Measurements from ENCODE around the gene LRRC4C.

LRRC4C gene

GRCh38 chr11:41053894-41054293, 405.6 kb downstream of the LRRC4C start:
- no peaks in the 10 kb centered on the region for H3K4me1 ChIP-seq (ENCODE audit: insufficient read depth, low read length)
- H3K36me3 ChIP-seq (ENCODE audit: insufficient read depth, low read length), result no peaks in the 10 kb centered on the region
- H3K9ac ChIP-seq (ENCODE audit: low read depth, low read length), result no peak overlapping the region
- no peaks in the 10 kb centered on the region for H4K20me1 ChIP-seq (ENCODE audit: insufficient read depth, low read length)
- TF ChIP-seq CTCF (IDR thresholded peaks at IDR 0.05; ENCODE audit: borderline replicate concordance, extremely low read depth, low read length, poor library complexity, severe bottlenecking) (no peak), EZH2 (IDR thresholded peaks at IDR 0.05; ENCODE audit: borderline replicate concordance, low read depth, low read length, severe bottlenecking) (no peak)
- H3K4me2 ChIP-seq (ENCODE audit: insufficient read depth, low read length), result no peak overlapping the region
- H3K9me3 ChIP-seq (ENCODE audit: insufficient read depth, low read length, severe bottlenecking), result no peaks in the 10 kb centered on the region
- no peaks in the 10 kb centered on the region for H3K79me2 ChIP-seq (ENCODE audit: insufficient read depth, low read length)
- no peaks in the 10 kb centered on the region for H3K27me3 ChIP-seq (ENCODE audit: insufficient read depth, low read length, poor library complexity)
- H3K4me3 ChIP-seq (ENCODE audit: low read depth in 1 of 2, low read length in 2 of 2), result no peak overlapping the region
- no peak overlapping the region for H2AFZ ChIP-seq (ENCODE audit: low read depth, low read length)
- H3K27ac ChIP-seq (ENCODE audit: low read length), result no peak overlapping the region
- ATAC-seq (ENCODE audit: insufficient read depth, low read depth) (no peak), DNase-seq (no peak)

- Histone ChIP-seq H3K4me1 (ENCODE audit: insufficient read depth, low read length) (no peaks in the 10 kb centered on the region), H2AFZ (ENCODE audit: low read depth, low read length) (no peak overlapping the region), H4K20me1 (ENCODE audit: insufficient read depth, low read length) (no peaks in the 10 kb centered on the region), H3K27me3 (ENCODE audit: insufficient read depth, low read length, poor library complexity) (no peaks in the 10 kb centered on the region), H3K4me3 (ENCODE audit: low read depth in 1 of 2, low read length in 2 of 2) (no peak overlapping the region), H3K9me3 (ENCODE audit: insufficient read depth, low read length, severe bottlenecking) (no peaks in the 10 kb centered on the region), H3K9ac (ENCODE audit: low read depth, low read length) (no peak overlapping the region), H3K79me2 (ENCODE audit: insufficient read depth, low read length) (no peaks in the 10 kb centered on the region), H3K4me2 (ENCODE audit: insufficient read depth, low read length) (no peak overlapping the region), H3K27ac (ENCODE audit: low read length) (no peak overlapping the region), H3K36me3 (ENCODE audit: insufficient read depth, low read length) (no peaks in the 10 kb centered on the region)
- TF ChIP-seq CTCF (IDR thresholded peaks at IDR 0.05; ENCODE audit: borderline replicate concordance, extremely low read depth, low read length, poor library complexity, severe bottlenecking), result no peak
- no peak for TF ChIP-seq EZH2 (IDR thresholded peaks at IDR 0.05; ENCODE audit: borderline replicate concordance, low read depth, low read length, severe bottlenecking)
- no peak for DNase-seq
- no peak for ATAC-seq (ENCODE audit: insufficient read depth, low read depth)
Observed at GRCh38 chr11:41051919-41052635, 407.4 kb downstream of the LRRC4C start.

GRCh38 chr11:41050791-41051190, 408.7 kb downstream of the LRRC4C start:
- H3K4me1 ChIP-seq (ENCODE audit: insufficient read depth, low read length), result no peaks in the 10 kb centered on the region
- no peaks in the 10 kb centered on the region for H3K9me3 ChIP-seq (ENCODE audit: insufficient read depth, low read length, severe bottlenecking)
- H3K9ac ChIP-seq (ENCODE audit: low read depth, low read length), result no peak overlapping the region
- H3K27ac ChIP-seq (ENCODE audit: low read length), result no peak overlapping the region
- ATAC-seq (ENCODE audit: insufficient read depth, low read depth) (no peak), DNase-seq (no peak)
- H2AFZ ChIP-seq (ENCODE audit: low read depth, low read length), result no peak overlapping the region
- H3K4me3 ChIP-seq (ENCODE audit: low read depth in 1 of 2, low read length in 2 of 2), result no peak overlapping the region
- TF ChIP-seq EZH2 (IDR thresholded peaks at IDR 0.05; ENCODE audit: borderline replicate concordance, low read depth, low read length, severe bottlenecking) (no peak), CTCF (IDR thresholded peaks at IDR 0.05; ENCODE audit: borderline replicate concordance, extremely low read depth, low read length, poor library complexity, severe bottlenecking) (no peak)
- no peaks in the 10 kb centered on the region for H3K27me3 ChIP-seq (ENCODE audit: insufficient read depth, low read length, poor library complexity)
- H4K20me1 ChIP-seq (ENCODE audit: insufficient read depth, low read length), result no peaks in the 10 kb centered on the region
- H3K4me2 ChIP-seq (ENCODE audit: insufficient read depth, low read length), result no peak overlapping the region
- H3K79me2 ChIP-seq (ENCODE audit: insufficient read depth, low read length), result no peaks in the 10 kb centered on the region
- no peaks in the 10 kb centered on the region for H3K36me3 ChIP-seq (ENCODE audit: insufficient read depth, low read length)
